ENCODE measurements around the gene YAP1.

YAP1 gene

GRCh38 chr11:102268083-102268984 is 158.1 kb downstream of the YAP1 start (continued):
- 0 out of 2 replicates have a peak, but pooled peaks have one; percentile 6 for TF ChIP-seq ZBTB6 (tag by site-specific recombination; IDR thresholded peaks at IDR 0.05)
- TF ChIP-seq ZNF146 (tag by site-specific recombination; IDR thresholded peaks at IDR 0.05) = no peak
- 0 out of 2 replicates have a peak, but pooled peaks have one; percentile 40 for TF ChIP-seq PATZ1 (tag by site-specific recombination; IDR thresholded peaks at IDR 0.05)
- peak; percentile 66 for TF ChIP-seq SP2 (tag by site-specific recombination; IDR thresholded peaks at IDR 0.05)
- 0 out of 2 replicates have a peak, but pooled peaks have one; percentile 15 for TF ChIP-seq ZNF654 (tag by site-specific recombination; IDR thresholded peaks at IDR 0.05; ENCODE audit: low read depth)
- TF ChIP-seq IKZF3 (tag by site-specific recombination; IDR thresholded peaks at IDR 0.05) = no peak
- no peak for TF ChIP-seq ZNF140 (tag by site-specific recombination; IDR thresholded peaks at IDR 0.05)
- no peak for TF ChIP-seq ZBTB11 (tag by site-specific recombination; conservative IDR thresholded peaks at IDR 0.05; ENCODE audit: low read depth)
- peak; percentile 23; the same call in 1 of the 2 replicates for TF ChIP-seq SP7 (tag by site-specific recombination; IDR thresholded peaks at IDR 0.05)
- TF ChIP-seq ZNF610 (tag by site-specific recombination; IDR thresholded peaks at IDR 0.05; ENCODE audit: borderline replicate concordance) = peak; percentile 44; the same call in 1 of the 2 replicates
- TF ChIP-seq ZEB2 (tag by site-specific recombination; IDR thresholded peaks at IDR 0.05) = 0 out of 2 replicates have a peak, but pooled peaks have one; percentile 40
- no peak for TF ChIP-seq ZNF549 (tag by site-specific recombination; IDR thresholded peaks at IDR 0.05)
- peak; percentile 69 for TF ChIP-seq ZNF335 (tag by site-specific recombination; conservative IDR thresholded peaks at IDR 0.05)
- no peak for TF ChIP-seq ZNF248 (tag by site-specific recombination; IDR thresholded peaks at IDR 0.05)
- no peak for TF ChIP-seq YY1 (tag by site-specific recombination; IDR thresholded peaks at IDR 0.05)
- no peak for TF ChIP-seq ZNF175 (tag by site-specific recombination; IDR thresholded peaks at IDR 0.05)
- no peak for TF ChIP-seq ZNF48 (tag by site-specific recombination; IDR thresholded peaks at IDR 0.05)
- TF ChIP-seq ZNF792 (tag by site-specific recombination; IDR thresholded peaks at IDR 0.05) = no peak
- TF ChIP-seq ZBTB1 (tag by site-specific recombination; IDR thresholded peaks at IDR 0.05) = no peak
- no peak for TF ChIP-seq ZNF221 (tag by site-specific recombination; IDR thresholded peaks at IDR 0.05; ENCODE audit: borderline replicate concordance)
- no peak for TF ChIP-seq ZNF521 (tag by site-specific recombination; IDR thresholded peaks at IDR 0.05)
- TF ChIP-seq ZNF341 (tag by site-specific recombination; IDR thresholded peaks at IDR 0.05; ENCODE audit: low read depth) = peak; percentile 77
- peak; percentile 82 for TF ChIP-seq ZNF600 (tag by site-specific recombination; IDR thresholded peaks at IDR 0.05)
- TF ChIP-seq ZNF658 (tag by site-specific recombination; IDR thresholded peaks at IDR 0.05) = no peak
- no peak for TF ChIP-seq ZNF791 (tag by site-specific recombination; IDR thresholded peaks at IDR 0.05)
- TF ChIP-seq GLI2 (tag by site-specific recombination; IDR thresholded peaks at IDR 0.05; ENCODE audit: borderline replicate concordance, low read depth) = no peak
- no peak for TF ChIP-seq ZNF776 (tag by site-specific recombination; IDR thresholded peaks at IDR 0.05; ENCODE audit: borderline replicate concordance)
- TF ChIP-seq SP3 (tag by site-specific recombination; IDR thresholded peaks at IDR 0.05) = peak; percentile 60
- no peak for TF ChIP-seq FEZF1 (tag by site-specific recombination; IDR thresholded peaks at IDR 0.05)
- peak; percentile 23; the same call in 1 of the 2 replicates for TF ChIP-seq PRDM1 (tag by site-specific recombination; IDR thresholded peaks at IDR 0.05)
- TF ChIP-seq ZBTB21 (tag by site-specific recombination; IDR thresholded peaks at IDR 0.05) = no peak
- no peak for TF ChIP-seq ZNF677 (tag by site-specific recombination; IDR thresholded peaks at IDR 0.05)
- TF ChIP-seq HOXD13 (CRISPR knock-in tag; IDR thresholded peaks at IDR 0.05; ENCODE audit: borderline replicate concordance) = no peak; the same call in 1 of the 2 replicates

Data from HEK293 (cell line).